HEK293 (cell line): Measurements from ENCODE around the gene CALML3.

Experiments
- TRIM28 ChIP-seq: IDR thresholded peaks from 2 replicates; pipeline ENCODE4 v1.6.1; 2011; ENCODE audit warnings: low read length, control low read depth, borderline replicate concordance
- ZNF133 ChIP-seq: fragments of 450-650 bp; formaldehyde crosslinking; IDR thresholded peaks from 2 replicates; pipeline ENCODE4 v1.5.1; 2016; ENCODE audit warnings: missing biosample characterization, missing genetic modification characterization
- ZNF311 ChIP-seq: fragments of 450-650 bp; formaldehyde crosslinking; IDR thresholded peaks from 2 replicates; pipeline ENCODE4 v1.5.1; 2017; ENCODE audit warnings: missing biosample characterization, missing genetic modification characterization, borderline replicate concordance

DNA sequence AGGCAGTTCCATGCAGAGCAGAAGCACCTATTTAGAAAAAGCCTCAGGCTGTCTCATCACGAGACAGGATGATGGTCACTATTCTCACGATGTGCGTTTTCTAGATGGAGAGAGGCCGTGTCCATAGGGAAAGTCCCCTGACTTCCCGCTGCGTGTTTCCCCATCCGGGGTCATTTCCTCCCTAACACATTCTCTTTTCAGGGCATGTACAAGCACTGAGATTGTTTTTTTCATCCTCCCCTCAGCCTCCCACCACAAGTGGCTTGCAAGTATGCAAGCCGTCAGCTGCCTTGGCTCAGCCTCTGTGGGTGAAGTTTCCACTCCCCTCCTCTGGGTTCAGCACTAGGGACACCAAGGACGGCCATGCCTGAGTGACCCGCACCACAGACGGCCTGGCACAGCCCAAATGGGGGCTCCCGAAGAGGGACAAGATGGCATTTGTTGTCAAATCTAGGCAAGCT is 22.7 kb upstream of the CALML3 start:
- TF ChIP-seq TRIM28, result no peak
- no peak for TF ChIP-seq ZNF133 (tag by site-specific recombination)
- no peak for TF ChIP-seq ZNF311 (tag by site-specific recombination)
